Measurements from ENCODE around the gene XPO6.

The XPO6 gene

DNA sequence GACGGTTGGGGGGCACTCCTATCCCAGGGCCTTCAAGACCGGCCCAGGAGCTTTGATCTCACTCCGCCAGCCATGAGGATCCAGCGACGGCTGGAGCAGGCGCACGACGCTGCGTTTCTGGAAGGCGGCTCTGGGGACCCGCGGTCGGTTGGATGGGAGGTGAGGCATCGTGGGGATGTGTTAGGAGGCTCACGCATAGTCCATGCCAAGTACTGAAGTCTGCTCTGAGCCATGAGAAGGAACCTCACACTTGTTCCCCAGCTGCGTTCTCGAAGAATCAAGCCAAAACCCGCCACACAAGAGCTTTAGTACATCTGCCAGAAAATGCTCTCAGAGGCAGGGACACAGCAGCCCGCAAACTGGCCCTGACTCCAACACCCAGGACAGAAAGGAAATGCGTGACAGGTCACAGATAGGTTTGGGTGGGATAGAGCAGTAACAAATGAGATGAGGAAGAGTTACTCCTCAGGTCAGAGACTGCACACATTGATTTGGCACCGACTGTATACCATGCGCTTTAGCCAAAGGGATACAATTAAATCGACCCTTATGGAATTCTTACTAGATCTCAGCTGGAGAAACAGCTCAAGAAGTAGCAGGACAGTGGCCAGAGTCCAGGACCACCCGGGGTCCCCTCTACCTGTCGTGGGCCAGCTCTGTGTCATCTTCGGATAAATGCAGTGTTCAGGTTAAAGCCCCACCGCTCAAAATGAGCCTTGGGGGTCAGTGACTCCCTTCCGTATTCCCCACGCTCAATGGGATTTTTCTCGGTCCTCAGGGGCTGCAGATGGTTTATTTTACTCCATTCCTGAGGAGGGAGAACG lies 141.6 kb downstream of the XPO6 start:
- ChIA-PET CTCF (interaction anchor here (0.5 to 5.4 kb wide), 36 partner anchors 8 to 555 kb away, joined by 3 to 75 read pairs (median 4); no protein-coding TSS in a partner anchor), POLR2A (no interaction called here)
- Histone ChIP-seq H3K9me3 (ENCODE audit: control insufficient read depth, insufficient read depth, low read depth, low read length) (no peaks in the 10 kb centered on the region), H3K4me1 (ENCODE audit: control insufficient read depth, insufficient read depth, low read length) (no peaks in the 10 kb centered on the region), H3K4me3 (ENCODE audit: low read depth, low read length) (no peak overlapping the region), H3K36me3 (ENCODE audit: control insufficient read depth in 2 of 2, insufficient read depth in 1 of 2, low read length in 2 of 2) (no peaks in the 10 kb centered on the region), H3K27ac (ENCODE audit: extremely low read depth, low read depth, low read length) (no peak overlapping the region)
- peak; percentile 93 for TF ChIP-seq ZNF792 (tag by site-specific recombination; IDR thresholded peaks at IDR 0.05)
- TF ChIP-seq, protein P1, sequence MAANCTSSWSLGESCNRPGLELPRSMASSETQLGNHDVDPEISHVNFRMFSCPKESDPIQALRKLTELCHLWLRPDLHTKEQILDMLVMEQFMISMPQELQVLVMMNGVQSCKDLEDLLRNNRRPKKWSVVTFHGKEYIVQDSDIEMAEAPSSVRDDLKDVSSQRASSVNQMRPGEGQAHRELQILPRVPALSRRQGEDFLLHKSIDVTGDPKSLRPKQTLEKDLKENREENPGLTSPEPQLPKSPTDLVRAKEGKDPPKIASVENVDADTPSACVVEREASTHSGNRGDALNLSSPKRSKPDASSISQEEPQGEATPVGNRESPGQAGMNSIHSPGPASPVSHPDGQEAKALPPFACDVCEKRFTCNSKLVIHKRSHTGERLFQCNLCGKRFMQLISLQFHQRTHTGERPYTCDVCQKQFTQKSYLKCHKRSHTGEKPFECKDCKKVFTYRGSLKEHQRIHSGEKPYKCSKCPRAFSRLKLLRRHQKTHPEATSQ (tag by site-specific recombination; IDR thresholded peaks at IDR 0.05): no peak
- TF ChIP-seq, protein P2, sequence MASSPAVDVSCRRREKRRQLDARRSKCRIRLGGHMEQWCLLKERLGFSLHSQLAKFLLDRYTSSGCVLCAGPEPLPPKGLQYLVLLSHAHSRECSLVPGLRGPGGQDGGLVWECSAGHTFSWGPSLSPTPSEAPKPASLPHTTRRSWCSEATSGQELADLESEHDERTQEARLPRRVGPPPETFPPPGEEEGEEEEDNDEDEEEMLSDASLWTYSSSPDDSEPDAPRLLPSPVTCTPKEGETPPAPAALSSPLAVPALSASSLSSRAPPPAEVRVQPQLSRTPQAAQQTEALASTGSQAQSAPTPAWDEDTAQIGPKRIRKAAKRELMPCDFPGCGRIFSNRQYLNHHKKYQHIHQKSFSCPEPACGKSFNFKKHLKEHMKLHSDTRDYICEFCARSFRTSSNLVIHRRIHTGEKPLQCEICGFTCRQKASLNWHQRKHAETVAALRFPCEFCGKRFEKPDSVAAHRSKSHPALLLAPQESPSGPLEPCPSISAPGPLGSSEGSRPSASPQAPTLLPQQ (tag by site-specific recombination; IDR thresholded peaks at IDR 0.05): no peak

DNA sequence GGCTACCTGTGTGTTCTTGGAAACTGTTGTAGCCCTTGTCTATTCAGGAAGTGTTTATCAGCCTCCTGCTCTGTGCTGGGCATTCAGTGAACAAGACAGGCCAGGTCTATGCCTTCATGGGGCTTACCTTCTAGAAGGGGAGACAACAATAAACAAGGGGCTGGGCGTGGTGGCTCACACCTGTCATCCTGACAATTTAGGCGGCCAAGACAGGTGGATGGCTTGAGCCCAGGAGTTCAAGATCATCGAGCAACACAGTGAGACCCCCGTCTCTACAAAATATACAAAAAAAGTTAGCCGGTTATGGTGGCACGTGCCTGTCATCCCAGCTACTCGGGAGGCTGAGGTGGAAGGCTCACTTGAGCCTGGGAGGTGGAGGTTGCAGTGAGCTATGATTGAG lies 142.8 kb downstream of the XPO6 start:
- no peak overlapping the region for H3K27ac ChIP-seq (ENCODE audit: extremely low read depth, low read depth, low read length)
- no peaks in the 10 kb centered on the region for H3K4me1 ChIP-seq (ENCODE audit: control insufficient read depth, insufficient read depth, low read length)
- ChIA-PET CTCF (interaction anchor here (0.7 to 5.4 kb wide), 3 partner anchors 11 to 324 kb away, joined by 4 to 75 read pairs (median 19); no protein-coding TSS in a partner anchor), POLR2A (no interaction called here)
- TF ChIP-seq, protein P3, sequence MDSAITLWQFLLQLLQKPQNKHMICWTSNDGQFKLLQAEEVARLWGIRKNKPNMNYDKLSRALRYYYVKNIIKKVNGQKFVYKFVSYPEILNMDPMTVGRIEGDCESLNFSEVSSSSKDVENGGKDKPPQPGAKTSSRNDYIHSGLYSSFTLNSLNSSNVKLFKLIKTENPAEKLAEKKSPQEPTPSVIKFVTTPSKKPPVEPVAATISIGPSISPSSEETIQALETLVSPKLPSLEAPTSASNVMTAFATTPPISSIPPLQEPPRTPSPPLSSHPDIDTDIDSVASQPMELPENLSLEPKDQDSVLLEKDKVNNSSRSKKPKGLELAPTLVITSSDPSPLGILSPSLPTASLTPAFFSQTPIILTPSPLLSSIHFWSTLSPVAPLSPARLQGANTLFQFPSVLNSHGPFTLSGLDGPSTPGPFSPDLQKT (IDR thresholded peaks at IDR 0.05; ENCODE audit: borderline replicate concordance, low read depth, low read length): no peak
- TF ChIP-seq ZNF433 (tag by site-specific recombination; IDR thresholded peaks at IDR 0.05; ENCODE audit: low read depth) (no peak), ZNF664 (tag by site-specific recombination; IDR thresholded peaks at IDR 0.05) (no peak), ZIC2 (tag by site-specific recombination; IDR thresholded peaks at IDR 0.05) (no peak)
- TF ChIP-seq, protein P4, sequence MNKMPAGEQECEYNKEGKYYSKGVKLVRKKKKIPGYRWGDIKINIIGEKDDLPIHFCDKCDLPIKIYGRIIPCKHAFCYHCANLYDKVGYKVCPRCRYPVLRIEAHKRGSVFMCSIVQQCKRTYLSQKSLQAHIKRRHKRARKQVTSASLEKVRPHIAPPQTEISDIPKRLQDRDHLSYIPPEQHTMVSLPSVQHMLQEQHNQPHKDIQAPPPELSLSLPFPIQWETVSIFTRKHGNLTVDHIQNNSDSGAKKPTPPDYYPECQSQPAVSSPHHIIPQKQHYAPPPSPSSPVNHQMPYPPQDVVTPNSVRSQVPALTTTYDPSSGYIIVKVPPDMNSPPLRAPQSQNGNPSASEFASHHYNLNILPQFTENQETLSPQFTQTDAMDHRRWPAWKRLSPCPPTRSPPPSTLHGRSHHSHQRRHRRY (tag by site-specific recombination; IDR thresholded peaks at IDR 0.05): no peak
- no peaks in the 10 kb centered on the region for H3K36me3 ChIP-seq (ENCODE audit: control insufficient read depth in 2 of 2, insufficient read depth in 1 of 2, low read length in 2 of 2)
- H3K4me3 ChIP-seq (ENCODE audit: low read depth, low read length): no peak overlapping the region
- H3K9me3 ChIP-seq (ENCODE audit: control insufficient read depth, insufficient read depth, low read depth, low read length): no peaks in the 10 kb centered on the region

DNA sequence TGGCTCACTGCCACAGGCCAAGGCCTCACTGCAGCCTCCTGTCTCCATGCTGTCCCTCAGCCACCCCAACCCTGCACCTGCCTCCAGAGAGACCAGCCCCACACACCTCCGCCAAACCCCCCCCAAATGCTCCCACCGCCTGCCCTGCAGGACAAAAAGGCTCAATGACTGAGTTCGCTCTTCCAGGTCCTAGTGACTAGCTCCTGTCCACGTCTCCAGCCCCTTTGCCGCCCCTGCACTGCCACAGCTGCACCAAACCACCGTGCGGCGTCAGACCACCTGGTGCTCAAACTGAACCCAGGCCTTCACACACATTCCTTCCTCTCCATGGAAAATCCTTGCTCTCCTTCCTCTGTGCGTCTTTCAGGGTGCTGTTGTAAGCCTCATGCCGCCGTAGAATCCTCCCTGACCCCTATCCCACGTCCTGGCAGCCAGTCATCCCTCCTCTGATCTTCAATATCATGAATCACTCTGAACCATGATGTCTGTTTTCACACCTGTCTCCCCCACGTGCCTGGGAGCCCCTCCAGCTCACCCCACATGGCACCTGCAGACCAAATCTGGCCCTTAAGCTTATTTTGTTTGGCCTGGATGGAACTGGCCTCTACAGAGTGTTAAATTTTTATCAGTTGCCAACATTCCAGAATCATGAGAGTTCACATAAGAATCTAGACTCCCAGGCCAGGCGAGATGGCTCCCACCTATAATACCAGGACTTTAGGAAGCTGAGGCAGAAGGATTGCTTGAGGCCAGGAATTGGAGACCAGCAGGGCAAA lies 144.0 kb downstream of the XPO6 start:
- Histone ChIP-seq H3K36me3 (ENCODE audit: control insufficient read depth in 2 of 2, insufficient read depth in 1 of 2, low read length in 2 of 2) (no peaks in the 10 kb centered on the region), H3K27ac (ENCODE audit: extremely low read depth, low read depth, low read length) (no peak overlapping the region), H3K4me3 (ENCODE audit: low read depth, low read length) (no peak overlapping the region), H3K4me1 (ENCODE audit: control insufficient read depth, insufficient read depth, low read length) (no peaks in the 10 kb centered on the region; the same call in 1 of the 2 replicates), H3K9me3 (ENCODE audit: control insufficient read depth, insufficient read depth, low read depth, low read length) (no peaks in the 10 kb centered on the region)
- CTCF ChIA-PET: interaction anchor here (5.4 kb wide), 1 partner anchor 95 kb away, joined by 75 read pairs; no protein-coding TSS in a partner anchor
- TF ChIP-seq, protein P5, sequence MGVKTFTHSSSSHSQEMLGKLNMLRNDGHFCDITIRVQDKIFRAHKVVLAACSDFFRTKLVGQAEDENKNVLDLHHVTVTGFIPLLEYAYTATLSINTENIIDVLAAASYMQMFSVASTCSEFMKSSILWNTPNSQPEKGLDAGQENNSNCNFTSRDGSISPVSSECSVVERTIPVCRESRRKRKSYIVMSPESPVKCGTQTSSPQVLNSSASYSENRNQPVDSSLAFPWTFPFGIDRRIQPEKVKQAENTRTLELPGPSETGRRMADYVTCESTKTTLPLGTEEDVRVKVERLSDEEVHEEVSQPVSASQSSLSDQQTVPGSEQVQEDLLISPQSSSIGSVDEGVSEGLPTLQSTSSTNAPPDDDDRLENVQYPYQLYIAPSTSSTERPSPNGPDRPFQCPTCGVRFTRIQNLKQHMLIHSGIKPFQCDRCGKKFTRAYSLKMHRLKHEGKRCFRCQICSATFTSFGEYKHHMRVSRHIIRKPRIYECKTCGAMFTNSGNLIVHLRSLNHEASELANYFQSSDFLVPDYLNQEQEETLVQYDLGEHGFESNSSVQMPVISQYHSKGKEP (tag by site-specific recombination; IDR thresholded peaks at IDR 0.05): no peak
- TF ChIP-seq ZNF211 (tag by site-specific recombination; IDR thresholded peaks at IDR 0.05; ENCODE audit: low read depth) (no peak), ZBTB20 (tag by site-specific recombination; IDR thresholded peaks at IDR 0.05) (no peak), ZNF792 (tag by site-specific recombination; IDR thresholded peaks at IDR 0.05) (no peak), KLF9 (tag by site-specific recombination; IDR thresholded peaks at IDR 0.05; ENCODE audit: low read depth) (no peak)
- TF ChIP-seq, protein P6, sequence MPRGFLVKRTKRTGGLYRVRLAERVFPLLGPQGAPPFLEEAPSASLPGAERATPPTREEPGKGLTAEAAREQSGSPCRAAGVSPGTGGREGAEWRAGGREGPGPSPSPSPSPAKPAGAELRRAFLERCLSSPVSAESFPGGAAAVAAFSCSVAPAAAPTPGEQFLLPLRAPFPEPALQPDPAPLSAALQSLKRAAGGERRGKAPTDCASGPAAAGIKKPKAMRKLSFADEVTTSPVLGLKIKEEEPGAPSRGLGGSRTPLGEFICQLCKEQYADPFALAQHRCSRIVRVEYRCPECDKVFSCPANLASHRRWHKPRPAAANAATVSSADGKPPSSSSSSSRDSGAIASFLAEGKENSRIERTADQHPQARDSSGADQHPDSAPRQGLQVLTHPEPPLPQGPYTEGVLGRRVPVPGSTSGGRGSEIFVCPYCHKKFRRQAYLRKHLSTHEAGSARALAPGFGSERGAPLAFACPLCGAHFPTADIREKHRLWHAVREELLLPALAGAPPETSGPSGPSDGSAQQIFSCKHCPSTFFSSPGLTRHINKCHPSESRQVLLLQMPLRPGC (tag by site-specific recombination; IDR thresholded peaks at IDR 0.05): no peak
- POLR2A ChIA-PET: no interaction called here

All from HEK293 (cell line).